DOHH2 (cell line): ENCODE results near the gene COL1A2.

Source experiments
- H3F3A ChIP-seq: fragments of 200-600 bp; sonication (generic), shearing (Covaris generic); 2 replicates; pipeline ENCODE4 v1.6.0; 2016; ENCODE audit warnings: antibody characterized with exemption, mild to moderate bottlenecking; ENCODE audit not compliant: control insufficient read depth, insufficient read depth
- H3K27ac ChIP-seq: fragments of 200-600 bp; sonication (generic); 2 replicates; pipeline ENCODE4 v1.5.1; 2014; ENCODE audit warnings: low read depth, mild to moderate bottlenecking, low read length, moderate library complexity
- H3K27me3 ChIP-seq: fragments of 200-600 bp; sonication (generic); 2 replicates; pipeline ENCODE4 v1.6.1; 2014; ENCODE audit warnings: mild to moderate bottlenecking, low read length, mixed read lengths; ENCODE audit not compliant: control insufficient read depth
- H3K36me3 ChIP-seq: fragments of 200-600 bp; sonication (generic); 2 replicates; pipeline ENCODE4 v1.6.1; 2014; ENCODE audit warnings: mild to moderate bottlenecking, low read length, moderate library complexity, mixed read lengths; ENCODE audit not compliant: control insufficient read depth
- H3K4me1 ChIP-seq: fragments of 200-600 bp; sonication (generic); 2 replicates; pipeline ENCODE4 v1.6.1; 2014; ENCODE audit warnings: mild to moderate bottlenecking, low read length, mixed read lengths; ENCODE audit not compliant: control insufficient read depth
- H3K4me2 ChIP-seq: fragments of 200-600 bp; sonication (generic); 2 replicates; pipeline ENCODE4 v1.6.0; 2014; ENCODE audit warnings: mild to moderate bottlenecking, low read length, moderate library complexity
- H3K4me3 ChIP-seq: fragments of 200-600 bp; sonication (generic); 2 replicates; pipeline ENCODE4 v1.5.1; 2014; ENCODE audit warnings: mild to moderate bottlenecking, low read length, mixed read lengths
- H3K79me2 ChIP-seq: fragments of 200-600 bp; sonication (generic); 2 replicates; pipeline ENCODE4 v1.6.1; 2014; ENCODE audit warnings: mild to moderate bottlenecking, low read length, mixed read lengths; ENCODE audit not compliant: control insufficient read depth
- H3K9me2 ChIP-seq: fragments of 200-600 bp; sonication (generic); replicated peaks from 2 replicates; pipeline ENCODE4 v1.6.1; 2014; ENCODE audit warnings: mild to moderate bottlenecking, low read length, mixed read lengths; ENCODE audit not compliant: control insufficient read depth
- H3K9me3 ChIP-seq: fragments of 200-600 bp; sonication (generic); 2 replicates; pipeline ENCODE4 v1.6.1; 2014; ENCODE audit warnings: antibody characterized with exemption, low read length, mixed read lengths; ENCODE audit not compliant: control insufficient read depth, insufficient read depth
- H4K20me1 ChIP-seq: fragments of 200-600 bp; sonication (generic); 2 replicates; pipeline ENCODE4 v1.6.0; 2014; ENCODE audit warnings: low read depth, mild to moderate bottlenecking, antibody characterized with exemption, low read length, moderate library complexity; ENCODE audit not compliant: control insufficient read depth, insufficient read depth
- EZH2phosphoT487 ChIP-seq: fragments of 200-600 bp; sonication (generic); IDR thresholded peaks from 2 replicates; pipeline ENCODE4 v1.6.1; 2017; ENCODE audit warnings: borderline replicate concordance, mild to moderate bottlenecking, antibody characterized with exemption, low read length, moderate library complexity, mixed read lengths
- TF ChIP-seq, protein P1 (sequence below): fragments of 200-600 bp; sonication (generic); IDR thresholded peaks from one replicate; pipeline ENCODE4 v1.5.1; 2014; ENCODE audit warnings: antibody characterized with exemption, mild to moderate bottlenecking, low read depth, low read length; ENCODE audit not compliant: poor library complexity, severe bottlenecking

Gene COL1A2

DNA sequence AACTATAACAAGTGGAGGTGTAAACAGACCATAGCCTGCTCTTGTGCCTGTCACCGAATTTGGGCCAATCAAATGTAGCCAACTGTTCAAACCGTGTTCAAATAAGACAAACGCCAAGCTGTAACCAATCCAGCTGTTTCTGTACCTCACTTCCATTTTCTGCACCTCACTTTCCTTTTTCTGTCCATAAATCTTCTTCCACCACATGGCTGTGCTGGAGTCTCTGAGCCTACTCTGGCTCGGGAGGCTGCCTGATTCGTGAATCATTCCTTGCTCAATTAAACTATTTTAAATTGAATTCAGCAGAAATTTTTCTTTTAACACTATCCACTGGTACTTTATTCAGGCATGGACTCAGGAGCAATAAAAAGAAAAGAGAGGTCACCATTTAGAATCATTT, 29.9 kb upstream of the COL1A2 start:
- no peaks in the 10 kb centered on the region for H3F3A ChIP-seq
- 0 out of 2 replicates have a peak, but pooled peaks cover 3% of the 10 kb centered on the region for H3K27me3 ChIP-seq
- H3K9me3 ChIP-seq, result no peaks in the 10 kb centered on the region
- H4K20me1 ChIP-seq, result no peaks in the 10 kb centered on the region
- H3K4me3 ChIP-seq, result no peak overlapping the region
- TF ChIP-seq, protein P1, sequence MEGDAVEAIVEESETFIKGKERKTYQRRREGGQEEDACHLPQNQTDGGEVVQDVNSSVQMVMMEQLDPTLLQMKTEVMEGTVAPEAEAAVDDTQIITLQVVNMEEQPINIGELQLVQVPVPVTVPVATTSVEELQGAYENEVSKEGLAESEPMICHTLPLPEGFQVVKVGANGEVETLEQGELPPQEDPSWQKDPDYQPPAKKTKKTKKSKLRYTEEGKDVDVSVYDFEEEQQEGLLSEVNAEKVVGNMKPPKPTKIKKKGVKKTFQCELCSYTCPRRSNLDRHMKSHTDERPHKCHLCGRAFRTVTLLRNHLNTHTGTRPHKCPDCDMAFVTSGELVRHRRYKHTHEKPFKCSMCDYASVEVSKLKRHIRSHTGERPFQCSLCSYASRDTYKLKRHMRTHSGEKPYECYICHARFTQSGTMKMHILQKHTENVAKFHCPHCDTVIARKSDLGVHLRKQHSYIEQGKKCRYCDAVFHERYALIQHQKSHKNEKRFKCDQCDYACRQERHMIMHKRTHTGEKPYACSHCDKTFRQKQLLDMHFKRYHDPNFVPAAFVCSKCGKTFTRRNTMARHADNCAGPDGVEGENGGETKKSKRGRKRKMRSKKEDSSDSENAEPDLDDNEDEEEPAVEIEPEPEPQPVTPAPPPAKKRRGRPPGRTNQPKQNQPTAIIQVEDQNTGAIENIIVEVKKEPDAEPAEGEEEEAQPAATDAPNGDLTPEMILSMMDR, result no peak
- TF ChIP-seq EZH2phosphoT487, result no peak
- no peaks in the 10 kb centered on the region for H3K79me2 ChIP-seq
- H3K27ac ChIP-seq, result no peak overlapping the region
- H3K4me1 ChIP-seq, result no peaks in the 10 kb centered on the region
- H3K9me2 ChIP-seq, result no peaks in the 10 kb centered on the region
- no peaks in the 10 kb centered on the region for H3K36me3 ChIP-seq
- H3K4me2 ChIP-seq, result no peak overlapping the region

DNA sequence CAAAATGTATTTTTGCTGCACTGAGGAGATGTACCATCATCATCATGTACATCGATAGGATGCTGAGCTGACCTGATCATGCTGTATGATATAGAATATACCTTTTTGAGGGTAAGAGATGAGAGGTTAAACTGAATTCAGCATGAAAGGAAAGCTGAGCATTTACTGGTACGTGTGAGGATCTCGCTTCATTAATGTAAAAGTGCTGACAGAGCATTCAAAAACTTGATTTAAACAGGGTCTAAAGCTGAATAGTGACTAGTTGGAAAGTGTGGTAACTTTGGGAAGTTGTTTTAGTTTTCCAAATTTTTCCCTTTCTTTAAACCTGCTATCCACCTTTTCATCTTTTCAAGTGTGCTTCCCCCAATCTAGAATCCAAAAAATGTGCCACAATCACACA, 28.5 kb upstream of the COL1A2 start:
- TF ChIP-seq EZH2phosphoT487, result no peak
- TF ChIP-seq, protein P1, result no peak
- Histone ChIP-seq H3K4me1 (no peaks in the 10 kb centered on the region), H3K9me3 (no peaks in the 10 kb centered on the region), H3K4me2 (no peak overlapping the region), H3K27ac (no peak overlapping the region), H3K79me2 (no peaks in the 10 kb centered on the region), H3K4me3 (no peak overlapping the region), H4K20me1 (no peaks in the 10 kb centered on the region), H3K27me3 (0 out of 2 replicates have a peak, but pooled peaks cover 3% of the 10 kb centered on the region), H3F3A (no peaks in the 10 kb centered on the region), H3K36me3 (no peaks in the 10 kb centered on the region), H3K9me2 (no peaks in the 10 kb centered on the region)

DNA sequence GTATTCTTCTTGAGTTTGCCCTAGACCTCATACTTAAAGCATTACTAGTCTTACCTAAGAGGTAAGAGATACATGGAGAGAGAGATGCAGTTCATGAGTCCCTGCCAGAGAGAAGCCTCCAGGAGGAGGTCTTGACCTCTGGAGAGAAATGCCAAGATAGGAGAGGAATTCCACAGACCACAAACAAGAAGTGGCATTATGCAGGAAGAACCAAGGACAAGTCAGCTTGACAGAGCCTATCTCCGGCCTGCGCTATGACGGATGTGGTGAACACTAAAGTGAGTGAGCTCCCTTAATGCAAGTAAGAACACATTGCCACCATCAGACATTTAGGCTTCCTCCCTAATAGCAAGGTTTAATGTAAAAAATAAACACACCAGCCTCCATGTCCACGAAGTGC, 27.9 kb upstream of the COL1A2 start:
- no peak overlapping the region for H3K4me2 ChIP-seq
- H4K20me1 ChIP-seq, result no peaks in the 10 kb centered on the region
- 0 out of 2 replicates have a peak, but pooled peaks cover 3% of the 10 kb centered on the region for H3K27me3 ChIP-seq
- H3K9me2 ChIP-seq, result no peaks in the 10 kb centered on the region
- no peaks in the 10 kb centered on the region for H3K36me3 ChIP-seq
- H3K4me1 ChIP-seq, result no peaks in the 10 kb centered on the region
- no peaks in the 10 kb centered on the region for H3K79me2 ChIP-seq
- H3K9me3 ChIP-seq, result no peaks in the 10 kb centered on the region
- H3K4me3 ChIP-seq, result no peak overlapping the region
- H3K27ac ChIP-seq, result no peak overlapping the region
- no peaks in the 10 kb centered on the region for H3F3A ChIP-seq
- TF ChIP-seq, protein P1, result no peak

DNA sequence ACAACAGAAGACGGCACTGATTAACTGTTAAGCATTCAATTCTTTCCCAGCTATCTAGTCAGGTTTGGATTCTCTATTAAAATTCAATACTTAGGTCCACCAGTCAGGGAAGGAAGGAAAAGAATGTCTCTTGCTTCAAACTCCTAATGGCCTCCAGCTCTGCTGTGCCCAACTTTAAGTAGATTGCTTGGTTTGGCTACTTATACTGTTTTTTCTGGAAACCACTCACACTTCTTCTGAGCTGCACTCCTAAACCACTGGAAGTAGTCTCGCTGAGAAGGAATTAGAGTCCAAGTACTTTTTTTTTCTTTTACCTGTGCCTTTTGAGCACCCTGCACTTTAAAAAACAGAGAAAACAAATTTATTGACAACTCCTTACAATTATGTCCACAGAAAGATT, 26.7 kb upstream of the COL1A2 start:
- no peak overlapping the region for H3K27ac ChIP-seq
- no peaks in the 10 kb centered on the region for H4K20me1 ChIP-seq
- no peaks in the 10 kb centered on the region for H3K9me3 ChIP-seq
- no peak overlapping the region for H3K4me3 ChIP-seq
- H3K4me1 ChIP-seq, result no peaks in the 10 kb centered on the region
- H3K36me3 ChIP-seq, result no peaks in the 10 kb centered on the region
- H3F3A ChIP-seq, result no peaks in the 10 kb centered on the region
- H3K4me2 ChIP-seq, result no peak overlapping the region
- TF ChIP-seq EZH2phosphoT487, result no peak
- TF ChIP-seq, protein P1, result no peak
- H3K9me2 ChIP-seq, result no peaks in the 10 kb centered on the region
- 0 out of 2 replicates have a peak, but pooled peaks cover 3% of the 10 kb centered on the region for H3K27me3 ChIP-seq
- H3K79me2 ChIP-seq, result no peaks in the 10 kb centered on the region
